ENCODE data around the gene TOGARAM1.

TOGARAM1 gene

GRCh38 chr14:44968714-44969113 lies 6.7 kb downstream of the TOGARAM1 start (continued):
- TF ChIP-seq KLF1 (tag by site-specific recombination; IDR thresholded peaks at IDR 0.05) (no peak), ZNF341 (tag by site-specific recombination; IDR thresholded peaks at IDR 0.05; ENCODE audit: low read depth) (no peak), TCF7L2 (IDR thresholded peaks at IDR 0.05; ENCODE audit: borderline replicate concordance, low read depth, low read length) (no peak), ZNF555 (tag by site-specific recombination; conservative IDR thresholded peaks at IDR 0.05) (no peak)

DNA sequence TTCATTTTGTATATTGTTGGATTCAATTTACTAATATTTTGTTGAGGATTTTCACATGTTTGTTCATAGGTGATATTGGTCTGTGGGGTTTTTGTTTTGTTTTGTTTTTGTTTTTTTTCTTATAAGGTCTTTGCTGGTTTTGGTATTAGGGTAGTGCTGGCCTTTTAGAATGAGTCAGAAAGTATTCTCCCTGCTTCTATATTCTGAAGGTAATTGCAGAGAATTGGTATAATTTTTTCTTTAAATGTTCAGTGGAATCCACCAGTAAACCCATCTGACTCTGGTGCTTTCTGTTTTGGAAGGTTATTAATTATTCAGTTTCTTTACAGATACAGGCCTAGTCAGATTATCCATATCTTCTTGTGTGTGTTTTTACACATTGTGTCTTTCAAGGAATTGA lies 8.9 kb downstream of the TOGARAM1 start:
- TF ChIP-seq, protein P1, sequence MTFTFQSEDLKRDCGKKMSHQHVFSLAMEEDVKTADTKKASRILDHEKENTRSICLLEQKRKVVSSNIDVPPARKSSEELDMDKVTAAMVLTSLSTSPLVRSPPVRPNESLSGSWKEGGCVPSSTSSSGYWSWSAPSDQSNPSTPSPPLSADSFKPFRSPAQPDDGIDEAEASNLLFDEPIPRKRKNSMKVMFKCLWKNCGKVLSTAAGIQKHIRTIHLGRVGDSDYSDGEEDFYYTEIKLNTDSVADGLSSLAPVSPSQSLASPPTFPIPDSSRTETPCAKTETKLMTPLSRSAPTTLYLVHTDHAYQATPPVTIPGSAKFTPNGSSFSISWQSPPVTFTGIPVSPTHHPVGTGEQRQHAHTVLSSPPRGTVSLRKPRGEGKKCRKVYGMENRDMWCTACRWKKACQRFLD (tag by site-specific recombination; IDR thresholded peaks at IDR 0.05), result no peak
- TF ChIP-seq ZNF610 (tag by site-specific recombination; IDR thresholded peaks at IDR 0.05; ENCODE audit: borderline replicate concordance) (no peak), ZNF211 (tag by site-specific recombination; IDR thresholded peaks at IDR 0.05; ENCODE audit: low read depth) (no peak), ZEB2 (tag by site-specific recombination; IDR thresholded peaks at IDR 0.05) (no peak), ZNF133 (tag by site-specific recombination; IDR thresholded peaks at IDR 0.05) (no peak), ZNF202 (tag by site-specific recombination; IDR thresholded peaks at IDR 0.05; ENCODE audit: borderline replicate concordance) (no peak), SP2 (tag by site-specific recombination; IDR thresholded peaks at IDR 0.05) (no peak), ZNF214 (tag by site-specific recombination; IDR thresholded peaks at IDR 0.05; ENCODE audit: borderline replicate concordance) (no peak), ZBTB8A (tag by site-specific recombination; IDR thresholded peaks at IDR 0.05) (no peak), ZNF302 (tag by site-specific recombination; IDR thresholded peaks at IDR 0.05; ENCODE audit: low read depth) (no peak)
- TF ChIP-seq, protein P2, sequence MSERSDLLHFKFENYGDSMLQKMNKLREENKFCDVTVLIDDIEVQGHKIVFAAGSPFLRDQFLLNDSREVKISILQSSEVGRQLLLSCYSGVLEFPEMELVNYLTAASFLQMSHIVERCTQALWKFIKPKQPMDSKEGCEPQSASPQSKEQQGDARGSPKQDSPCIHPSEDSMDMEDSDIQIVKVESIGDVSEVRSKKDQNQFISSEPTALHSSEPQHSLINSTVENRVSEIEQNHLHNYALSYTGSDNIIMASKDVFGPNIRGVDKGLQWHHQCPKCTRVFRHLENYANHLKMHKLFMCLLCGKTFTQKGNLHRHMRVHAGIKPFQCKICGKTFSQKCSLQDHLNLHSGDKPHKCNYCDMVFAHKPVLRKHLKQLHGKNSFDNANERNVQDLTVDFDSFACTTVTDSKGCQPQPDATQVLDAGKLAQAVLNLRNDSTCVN (tag by site-specific recombination; optimal IDR thresholded peaks at IDR 0.05), result no peak
- Histone ChIP-seq H3K9me3 (ENCODE audit: control insufficient read depth, insufficient read depth, low read depth, low read length) (no peaks in the 10 kb centered on the region), H3K4me1 (ENCODE audit: control insufficient read depth, insufficient read depth, low read length) (peaks cover 5% of the 10 kb centered on the region; the same call in 1 of the 2 replicates), H3K27ac (ENCODE audit: extremely low read depth, low read depth, low read length) (no peak overlapping the region), H3K36me3 (ENCODE audit: control insufficient read depth in 2 of 2, insufficient read depth in 1 of 2, low read length in 2 of 2) (peaks cover 0 to 5% of the 10 kb centered on the region in 2 experiments; a peak in 2 of 3 replicates), H3K4me3 (ENCODE audit: low read depth, low read length) (no peak overlapping the region)
- POLR2A ChIA-PET, result no interaction called here
- CTCF ChIA-PET, result no interaction called here

GRCh38 chr14:44971459-44971858 lies 9.5 kb downstream of the TOGARAM1 start:
- ChIA-PET POLR2A (no interaction called here), CTCF (no interaction called here)
- no peaks in the 10 kb centered on the region for H3K9me3 ChIP-seq (ENCODE audit: control insufficient read depth, insufficient read depth, low read depth, low read length)
- no peak overlapping the region for H3K27ac ChIP-seq (ENCODE audit: extremely low read depth, low read depth, low read length)
- H3K4me3 ChIP-seq (ENCODE audit: low read depth, low read length), result no peak overlapping the region
- peaks cover 0 to 5% of the 10 kb centered on the region in 2 experiments; a peak in 2 of 3 replicates for H3K36me3 ChIP-seq (ENCODE audit: control insufficient read depth in 2 of 2, insufficient read depth in 1 of 2, low read length in 2 of 2)
- peaks cover 5% of the 10 kb centered on the region; the same call in 1 of the 2 replicates for H3K4me1 ChIP-seq (ENCODE audit: control insufficient read depth, insufficient read depth, low read length)
- TF ChIP-seq SETDB1 (IDR thresholded peaks at IDR 0.05; ENCODE audit: insufficient read length, low read length) (no peak), ZNF404 (tag by site-specific recombination; IDR thresholded peaks at IDR 0.05) (no peak), INSM2 (tag by site-specific recombination; IDR thresholded peaks at IDR 0.05) (no peak), KLF8 (tag by site-specific recombination; IDR thresholded peaks at IDR 0.05) (no peak), ZNF571 (tag by site-specific recombination; IDR thresholded peaks at IDR 0.05) (no peak), ZNF37A (tag by site-specific recombination; IDR thresholded peaks at IDR 0.05) (no peak), ZNF248 (tag by site-specific recombination; IDR thresholded peaks at IDR 0.05) (no peak), MEIS1 (CRISPR knock-in tag; IDR thresholded peaks at IDR 0.05; ENCODE audit: borderline replicate concordance) (no peak), ZBTB1 (tag by site-specific recombination; IDR thresholded peaks at IDR 0.05) (no peak), ZNF473 (tag by site-specific recombination; IDR thresholded peaks at IDR 0.05) (no peak), ZSCAN5A (tag by site-specific recombination; IDR thresholded peaks at IDR 0.05) (no peak)
- TF ChIP-seq, protein P3, sequence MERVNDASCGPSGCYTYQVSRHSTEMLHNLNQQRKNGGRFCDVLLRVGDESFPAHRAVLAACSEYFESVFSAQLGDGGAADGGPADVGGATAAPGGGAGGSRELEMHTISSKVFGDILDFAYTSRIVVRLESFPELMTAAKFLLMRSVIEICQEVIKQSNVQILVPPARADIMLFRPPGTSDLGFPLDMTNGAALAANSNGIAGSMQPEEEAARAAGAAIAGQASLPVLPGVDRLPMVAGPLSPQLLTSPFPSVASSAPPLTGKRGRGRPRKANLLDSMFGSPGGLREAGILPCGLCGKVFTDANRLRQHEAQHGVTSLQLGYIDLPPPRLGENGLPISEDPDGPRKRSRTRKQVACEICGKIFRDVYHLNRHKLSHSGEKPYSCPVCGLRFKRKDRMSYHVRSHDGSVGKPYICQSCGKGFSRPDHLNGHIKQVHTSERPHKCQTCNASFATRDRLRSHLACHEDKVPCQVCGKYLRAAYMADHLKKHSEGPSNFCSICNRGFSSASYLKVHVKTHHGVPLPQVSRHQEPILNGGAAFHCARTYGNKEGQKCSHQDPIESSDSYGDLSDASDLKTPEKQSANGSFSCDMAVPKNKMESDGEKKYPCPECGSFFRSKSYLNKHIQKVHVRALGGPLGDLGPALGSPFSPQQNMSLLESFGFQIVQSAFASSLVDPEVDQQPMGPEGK (tag by site-specific recombination; IDR thresholded peaks at IDR 0.05), result no peak
- TF ChIP-seq, protein P4, sequence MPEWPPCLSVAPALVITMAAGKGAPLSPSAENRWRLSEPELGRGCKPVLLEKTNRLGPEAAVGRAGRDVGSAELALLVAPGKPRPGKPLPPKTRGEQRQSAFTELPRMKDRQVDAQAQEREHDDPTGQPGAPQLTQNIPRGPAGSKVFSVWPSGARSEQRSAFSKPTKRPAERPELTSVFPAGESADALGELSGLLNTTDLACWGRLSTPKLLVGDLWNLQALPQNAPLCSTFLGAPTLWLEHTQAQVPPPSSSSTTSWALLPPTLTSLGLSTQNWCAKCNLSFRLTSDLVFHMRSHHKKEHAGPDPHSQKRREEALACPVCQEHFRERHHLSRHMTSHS (tag by site-specific recombination; IDR thresholded peaks at IDR 0.05), result no peak
